Psoas muscle (tissue), 8 donors: ENCODE measurements around the gene ZNF664. TPM values are rescaled to one million over a fixed set of nuclear protein-coding genes. Genes with fewer than 3 reads are reported as not detected.

ENCODE experiments used
- ATAC-seq, 4 donors: fragments of 200-7000 bp; cut with Tn5 transposase; one replicate each; pipeline ENCODE4 v1.9.1; 2020; ENCODE audit warnings: moderate library complexity in 3 of 4, mild to moderate bottlenecking in 2 of 4
- DNase-seq, 2 donors: peaks; one replicate each; pipeline ENCODE4 v3.0.0-alpha.2; 2020
- H3K27ac ChIP-seq: fragments of 200-600 bp; one replicate; pipeline ENCODE4 v1.8.0; 2022
- H3K27me3 ChIP-seq, 3 donors: fragments of 200-600 bp in 1 of 3; one replicate each; pipeline versions ENCODE4 v1.6.1 to v1.8.0; 2013 to 2022; ENCODE audit warnings: low read length in 2 of 3, mild to moderate bottlenecking in 2 of 3, moderate library complexity in 1 of 3; ENCODE audit not compliant: insufficient read depth in 3 of 3
- H3K36me3 ChIP-seq, 2 donors: fragments of 200-600 bp in 1 of 2; one replicate each; pipeline versions ENCODE4 v1.6.1 to v1.8.0; 2013 to 2022; ENCODE audit warnings: low read depth in 1 of 2, mild to moderate bottlenecking in 1 of 2, moderate library complexity in 1 of 2; ENCODE audit not compliant: insufficient read depth in 1 of 2
- H3K4me1 ChIP-seq: fragments of 200-600 bp; one replicate; pipeline ENCODE4 v1.8.0; 2022
- H3K4me3 ChIP-seq: fragments of 200-600 bp; one replicate; pipeline ENCODE4 v1.8.0; 2022; ENCODE audit warnings: mild to moderate bottlenecking
- H3K9me3 ChIP-seq: fragments of 200-600 bp; one replicate; pipeline ENCODE4 v1.8.0; 2022
- WGBS, 3 donors: extraction: QIAGEN DNeasy Blood & Tissue Kit; methylation state at CpG; one replicate each; pipeline versions ENCODE4 v1.1.6 to v1.1.7; 2013; 5-methylcytosine and 5-hydroxymethylcytosine counted together
- intact Hi-C, 2 donors: fragments of 100-400 bp; cut with DNase I; formaldehyde crosslinking; loops; one replicate each; pipeline versions ENCODE4 v1.11.0 to v1.14.2; 2022
- polyA plus RNA-seq, 3 donors: library from polyadenylated mRNA; stranded (reverse); fragments of 200-250 nt; gene quantifications; one replicate each; pipeline ENCODE4 v1.2.3, GENCODE V29; 2013
- total RNA-seq, 4 donors: library from RNA; stranded (reverse); fragmentation: NEBNext Ultra II Directional in 2 of 4; extraction: Animal tissue kit (Norgen Biotek cat#: 25700) in 2 of 4; gene quantifications; one replicate each; pipeline versions ENCODE4 v1.2.1 to v1.2.4, GENCODE V29; 2021 to 2023
- TF ChIP-seq, protein P1 (sequence below): fragments of 200-600 bp; IDR thresholded peaks from one replicate; pipeline ENCODE4 v1.8.0; 2022; ENCODE audit warnings: antibody characterized with exemption
- donor health status: healthy with polysubstance abuse.
- donor health status: DM: no; HTN: no; CAD: no; lungs with moderate emphysema.
- donor health status: Bipolar disorder and iron deficiency.
- donor health status: healthy.
- donor health status: DM: yes; HTN: yes; CAD: no.
- donor health status: DM: no; HTN: no; CAD: no.
- donor health status: DM: no; HTN: no; CAD: no.
- donor health status: DM: yes; HTN: yes; CAD: no.

ZNF664 gene
- total and polyA plus RNA-seq, 7 donors = 25.1 to 69.3 (median 39.1) TPM

DNA sequence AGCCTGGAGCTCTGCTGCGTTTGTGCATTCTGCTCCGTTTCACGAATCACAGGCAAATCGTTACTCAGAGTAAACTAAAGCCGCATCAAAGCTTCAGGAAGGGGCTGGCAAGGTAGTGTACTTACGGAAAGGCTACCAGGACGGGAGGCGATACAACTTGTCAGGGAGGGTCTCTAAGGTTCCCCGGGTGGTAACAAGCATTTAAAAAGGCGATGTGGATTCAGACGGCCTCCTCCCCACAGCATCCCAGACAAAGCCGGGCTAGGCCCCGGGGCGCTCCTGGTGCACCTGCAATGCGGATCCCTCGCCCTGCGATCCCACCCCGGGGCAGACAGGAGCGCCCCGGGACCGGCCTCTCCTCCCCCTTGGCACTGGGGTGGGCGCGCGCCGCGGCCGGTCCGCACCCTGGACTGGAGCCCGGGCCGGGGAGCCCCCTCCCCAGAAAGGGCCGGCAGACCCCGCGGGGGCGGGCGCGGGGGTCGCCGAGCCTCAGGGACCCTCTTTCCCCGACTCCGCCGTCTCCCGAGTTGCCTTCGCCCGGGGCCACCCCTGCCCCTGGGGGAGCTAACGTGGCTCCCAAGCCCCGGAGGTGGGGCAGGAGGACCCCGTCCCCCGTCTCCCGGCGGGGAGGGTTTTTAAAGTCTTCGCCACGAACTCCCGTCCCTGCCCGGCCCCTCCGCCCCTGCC is 1.1 kb upstream of the ZNF664 start:
- Histone ChIP-seq H3K27me3 (no peaks in the 10 kb centered on the region), H3K4me3 (peak overlapping the region; percentile 97), H3K36me3 (peaks cover 2 to 32% of the 10 kb centered on the region in 2 donors), H3K9me3 (no peaks in the 10 kb centered on the region), H3K4me1 (peaks cover 22% of the 10 kb centered on the region), H3K27ac (peak overlapping the region; percentile 86)
- intact Hi-C loops = no loop called here
- WGBS, 3 donors = 1% methylated on average over 27 to 55 of the region's 55 CpGs
- DNase-seq (peak in 1 of 2 donors; percentile 65), ATAC-seq (peak in 1 of 4 donors; percentile 22)
- TF ChIP-seq, protein P1, sequence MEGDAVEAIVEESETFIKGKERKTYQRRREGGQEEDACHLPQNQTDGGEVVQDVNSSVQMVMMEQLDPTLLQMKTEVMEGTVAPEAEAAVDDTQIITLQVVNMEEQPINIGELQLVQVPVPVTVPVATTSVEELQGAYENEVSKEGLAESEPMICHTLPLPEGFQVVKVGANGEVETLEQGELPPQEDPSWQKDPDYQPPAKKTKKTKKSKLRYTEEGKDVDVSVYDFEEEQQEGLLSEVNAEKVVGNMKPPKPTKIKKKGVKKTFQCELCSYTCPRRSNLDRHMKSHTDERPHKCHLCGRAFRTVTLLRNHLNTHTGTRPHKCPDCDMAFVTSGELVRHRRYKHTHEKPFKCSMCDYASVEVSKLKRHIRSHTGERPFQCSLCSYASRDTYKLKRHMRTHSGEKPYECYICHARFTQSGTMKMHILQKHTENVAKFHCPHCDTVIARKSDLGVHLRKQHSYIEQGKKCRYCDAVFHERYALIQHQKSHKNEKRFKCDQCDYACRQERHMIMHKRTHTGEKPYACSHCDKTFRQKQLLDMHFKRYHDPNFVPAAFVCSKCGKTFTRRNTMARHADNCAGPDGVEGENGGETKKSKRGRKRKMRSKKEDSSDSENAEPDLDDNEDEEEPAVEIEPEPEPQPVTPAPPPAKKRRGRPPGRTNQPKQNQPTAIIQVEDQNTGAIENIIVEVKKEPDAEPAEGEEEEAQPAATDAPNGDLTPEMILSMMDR = no peak

DNA sequence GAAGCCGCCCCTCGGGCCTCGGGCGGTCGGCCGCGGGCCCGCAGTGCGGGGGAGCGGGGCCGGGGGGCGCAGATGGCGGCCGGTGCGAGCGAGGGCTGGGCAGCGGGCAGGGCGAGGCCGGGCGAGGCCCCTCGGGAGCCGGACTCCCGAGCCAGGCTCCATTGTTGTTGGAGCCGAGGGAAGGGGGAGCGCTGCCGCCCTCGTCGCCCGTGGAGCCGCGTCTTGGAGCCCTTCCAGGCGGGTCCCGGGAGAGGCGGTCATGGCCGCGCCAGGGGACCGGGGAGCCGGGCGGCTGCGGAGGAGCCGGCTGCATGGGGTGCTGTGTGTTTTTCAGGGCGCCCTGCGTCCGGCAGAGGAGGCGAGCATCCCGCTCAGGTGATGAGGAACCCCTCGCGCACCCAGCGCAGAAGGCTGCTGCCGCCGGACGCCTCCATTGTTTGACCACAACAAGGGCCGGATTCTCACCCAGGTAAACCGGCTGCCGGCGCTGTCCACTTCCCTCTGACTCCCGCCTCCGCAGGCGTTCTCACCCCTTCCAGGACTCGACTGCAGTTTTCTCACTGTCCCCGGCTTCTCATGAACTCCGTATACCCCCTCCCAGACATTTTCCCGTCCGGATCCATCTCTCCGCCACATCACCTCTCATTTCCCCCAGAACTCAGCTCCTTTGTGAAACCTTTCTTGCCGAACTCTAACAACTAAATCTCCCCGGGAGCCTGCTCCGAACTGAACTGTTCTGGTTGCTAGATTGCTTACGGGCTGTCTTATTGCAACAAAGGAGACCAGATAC is 732 bp downstream of the ZNF664 start:
- Histone ChIP-seq H3K27me3 (no peaks in the 10 kb centered on the region), H3K27ac (peak overlapping the region; percentile 76), H3K4me1 (peaks cover 20% of the 10 kb centered on the region), H3K9me3 (no peaks in the 10 kb centered on the region), H3K36me3 (peaks cover 2 to 36% of the 10 kb centered on the region in 2 donors), H3K4me3 (peak overlapping the region; percentile 97)
- DNase-seq (peak; percentile 54 to 72), ATAC-seq (peak in 1 of 4 donors; percentile 3)
- intact Hi-C loops = no loop called here
- WGBS, 3 donors = 5 to 9% (median 8%) methylated on average over 39 to 69 of the region's 69 CpGs
- TF ChIP-seq, protein P1 = no peak

DNA sequence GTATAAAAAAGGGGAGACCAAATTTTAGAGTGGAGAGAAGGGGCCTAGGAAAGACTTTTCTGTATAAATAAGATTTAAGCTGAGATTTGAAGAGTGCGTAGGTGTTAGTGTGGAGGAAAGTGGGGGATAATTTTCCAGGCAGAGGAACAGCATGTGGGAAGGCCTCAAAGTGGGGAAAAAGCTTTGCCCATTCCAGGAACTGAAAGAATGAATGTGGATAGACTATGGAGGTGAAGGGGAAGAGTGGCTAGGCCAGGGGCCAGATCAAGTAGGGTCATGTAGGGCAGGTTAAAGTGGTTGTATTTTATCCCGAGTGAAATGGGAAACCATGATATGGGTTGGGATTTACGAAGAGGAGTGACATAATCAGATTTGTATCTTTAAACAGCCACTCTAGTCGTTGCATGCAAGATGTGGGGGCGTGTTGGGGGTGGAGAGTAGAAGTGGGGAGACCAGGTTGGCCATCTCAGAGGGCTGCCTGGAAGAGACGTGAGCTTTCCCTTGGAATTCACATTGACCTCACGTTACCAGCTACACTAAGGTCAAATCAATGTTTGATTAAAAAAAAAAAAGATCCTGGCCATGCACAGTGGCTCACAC is 3.3 kb downstream of the ZNF664 start:
- DNase-seq (no peak), ATAC-seq (no peak)
- H3K27me3 ChIP-seq = no peaks in the 10 kb centered on the region
- no peaks in the 10 kb centered on the region for H3K9me3 ChIP-seq
- 85 to 92% (median 89%) methylated on average over 7 of the region's 7 CpGs for whole genome bisulfite sequencing, 3 donors
- H3K36me3 ChIP-seq = peaks cover 2 to 36% of the 10 kb centered on the region in 2 donors
- intact Hi-C loops = no loop called here
- H3K4me1 ChIP-seq = peaks cover 15% of the 10 kb centered on the region
- H3K27ac ChIP-seq = no peak overlapping the region
- H3K4me3 ChIP-seq = no peak overlapping the region
- TF ChIP-seq, protein P1 = no peak

DNA sequence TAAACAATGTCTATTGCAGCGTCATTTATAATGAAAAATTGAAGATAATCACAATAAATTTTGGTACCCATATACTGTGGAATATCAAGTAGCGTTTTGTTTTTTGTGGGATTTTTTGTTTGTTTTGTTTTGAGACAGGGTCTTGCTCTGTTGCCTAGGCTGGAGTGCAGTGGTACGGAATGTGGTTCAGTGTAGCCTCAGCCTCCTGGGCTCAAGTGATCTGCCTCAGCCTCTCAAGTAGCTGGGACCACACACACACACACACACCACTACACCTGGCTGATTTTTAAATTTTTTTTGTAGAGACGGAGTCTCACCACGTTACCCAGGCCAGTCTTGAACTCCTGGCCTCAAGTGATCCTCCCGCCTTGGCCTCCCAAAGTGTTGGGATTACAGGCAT is 6.6 kb downstream of the ZNF664 start:
- Histone ChIP-seq H3K4me3 (no peak overlapping the region), H3K27ac (no peak overlapping the region), H3K36me3 (peaks cover 2 to 32% of the 10 kb centered on the region in 2 donors), H3K27me3 (no peaks in the 10 kb centered on the region), H3K9me3 (no peaks in the 10 kb centered on the region), H3K4me1 (peaks cover 9% of the 10 kb centered on the region)
- intact Hi-C loops = no loop called here
- TF ChIP-seq, protein P1 = no peak
- ATAC-seq = no peak
- 96 to 98% (median 98%) methylated on average over 6 of the region's 6 CpGs for WGBS, 3 donors
- DNase-seq = no peak
